HepG2 (cell line): ENCODE results near the gene DMXL1. TPM values are rescaled to one million over a fixed set of nuclear protein-coding genes. Genes with fewer than 3 reads are reported as not detected.

Experiments
- BRCA1 ChIP-seq: sonication (generic); formaldehyde crosslinking; IDR thresholded peaks from 2 replicates; pipeline ENCODE4 v1.4.0; 2020; ENCODE audit warnings: missing genetic modification reagents
- CREB3 ChIP-seq: sonication (generic); formaldehyde crosslinking; IDR thresholded peaks from 2 replicates; pipeline ENCODE4 v1.5.0; 2020; ENCODE audit warnings: missing genetic modification reagents
- GABPA ChIP-seq, 2 experiments: IDR thresholded peaks; 2 replicates each; pipeline ENCODE4 v1.6.1; 2011 to 2016; ENCODE audit warnings: low read depth in 2 of 2, low read length in 1 of 2, missing biosample characterization in 1 of 2, missing genetic modification characterization in 1 of 2
- HBP1 ChIP-seq: IDR thresholded peaks from 2 replicates; pipeline ENCODE4 v1.6.1; 2016; ENCODE audit warnings: low read depth, control low read depth
- HNF4G ChIP-seq, 2 experiments: sonication (generic) in 1 of 2; formaldehyde crosslinking in 1 of 2; IDR thresholded peaks; 2 replicates each; pipeline versions ENCODE4 v1.4.0 to v1.6.1; 2011 to 2020; ENCODE audit warnings: borderline replicate concordance in 2 of 2, low read depth in 2 of 2, mild to moderate bottlenecking in 2 of 2, low read length in 1 of 2, missing genetic modification reagents in 1 of 2, moderate library complexity in 1 of 2
- KDM5A ChIP-seq: fragments of 200-600 bp; sonication (generic); IDR thresholded peaks from 2 replicates; pipeline ENCODE4 v1.7.0; 2018; ENCODE audit warnings: antibody characterized with exemption, mild to moderate bottlenecking, low read length, borderline replicate concordance
- MIXL1 ChIP-seq: IDR thresholded peaks from 2 replicates; pipeline ENCODE4 v1.6.1; 2016
- NAIF1 ChIP-seq: sonication (generic); formaldehyde crosslinking; IDR thresholded peaks from 2 replicates; pipeline ENCODE4 v1.5.0; 2020; ENCODE audit warnings: mild to moderate bottlenecking, missing genetic modification reagents, borderline replicate concordance
- RFX1 ChIP-seq: fragments of 450-650 bp; IDR thresholded peaks from 2 replicates; pipeline ENCODE4 v1.6.1; 2017
- SUZ12 ChIP-seq: fragments of 150-350 bp; IDR thresholded peaks from 2 replicates; pipeline ENCODE4 v1.6.1; 2014; ENCODE audit warnings: low read depth, low read length
- TGIF2 ChIP-seq: IDR thresholded peaks from 2 replicates; pipeline ENCODE4 v1.6.1; 2016; ENCODE audit warnings: control low read depth, missing compliant biosample characterization
- THRA ChIP-seq: sonication (generic); formaldehyde crosslinking; IDR thresholded peaks from 2 replicates; pipeline ENCODE4 v1.4.0; 2020; ENCODE audit warnings: missing genetic modification reagents, borderline replicate concordance
- TP53 ChIP-seq: sonication (generic); formaldehyde crosslinking; conservative IDR thresholded peaks from 2 replicates; pipeline ENCODE4 v1.4.0; 2020; ENCODE audit warnings: missing genetic modification reagents
- XBP1 ChIP-seq: sonication (generic); formaldehyde crosslinking; IDR thresholded peaks from 2 replicates; pipeline ENCODE4 v1.5.0; 2020; ENCODE audit warnings: missing genetic modification reagents
- ZHX1 ChIP-seq: sonication (generic); formaldehyde crosslinking; IDR thresholded peaks from 2 replicates; pipeline ENCODE4 v1.8.1; 2022; ENCODE audit warnings: low read depth, mild to moderate bottlenecking, missing genetic modification reagents
- polyA plus RNA-seq, 8 experiments: library from polyadenylated mRNA; depleted of rRNA in 3 of 8; stranded (reverse) in 7 of 8; unstranded in 1 of 8; fragments of >200 nt; fragmentation: Illumina TruSeq in 4 of 8; extraction: Trizol in 4 of 8; gene quantifications; 2 replicates each; pipeline versions ENCODE4 v1.2.1 to v1.2.3, GENCODE V29; 2011 to 2016; ENCODE audit warnings: low read depth in 4 of 8, missing spikeins in 1 of 8, mixed read lengths in 1 of 8; ENCODE audit not compliant: insufficient read depth in 1 of 8
- total RNA-seq, 5 experiments: library from RNA; depleted of rRNA; stranded (reverse); fragments of >200 nt; fragmentation: Illumina TruSeq; extraction: Trizol; gene quantifications; 2 replicates each; pipeline ENCODE4 v1.2.3, GENCODE V29; 2016; ENCODE audit warnings: low read depth in 1 of 5

DMXL1 gene
- total and polyA plus RNA-seq, 2 of the 13 experiments (the other 11 are each of a cell fraction or from before 2014, with no cell fraction given) = 6.9 to 18.6 TPM

GRCh38 chr5:119070578-119070827, 384 bp upstream of the DMXL1 start (continued):
- peak; percentile 68 for TF ChIP-seq HNF4G (IDR thresholded peaks at IDR 0.05; ENCODE audit: borderline replicate concordance, low read depth, low read length)
- no peak for TF ChIP-seq HNF4G (CRISPR knock-in tag; IDR thresholded peaks at IDR 0.05; ENCODE audit: borderline replicate concordance, low read depth)
- peak; percentile 81; the same call in 1 of the 2 replicates for TF ChIP-seq KDM5A
- TF ChIP-seq TP53 (CRISPR knock-in tag) = 0 out of 2 replicates have a peak, but pooled peaks have one; percentile 18
- TF ChIP-seq BRCA1 (CRISPR knock-in tag) = 0 out of 2 replicates have a peak, but pooled peaks have one; percentile 2
- 0 out of 2 replicates have a peak, but pooled peaks have one; percentile 32 for TF ChIP-seq SUZ12
- 0 out of 2 replicates have a peak, but pooled peaks have one; percentile 33 for TF ChIP-seq ZHX1 (CRISPR knock-in tag)
- 0 out of 2 replicates have a peak, but pooled peaks have one; percentile 16 for TF ChIP-seq HBP1 (CRISPR knock-in tag)
- TF ChIP-seq GABPA (IDR thresholded peaks at IDR 0.05; ENCODE audit: low read depth, low read length) = no peak
- 0 out of 2 replicates have a peak, but pooled peaks have one; percentile 55 for TF ChIP-seq GABPA (CRISPR knock-in tag; IDR thresholded peaks at IDR 0.05; ENCODE audit: low read depth)
- 0 out of 2 replicates have a peak, but pooled peaks have one; percentile 14 for TF ChIP-seq XBP1 (CRISPR knock-in tag)
- TF ChIP-seq NAIF1 (CRISPR knock-in tag) = peak; percentile 94
- TF ChIP-seq CREB3 (CRISPR knock-in tag) = 0 out of 2 replicates have a peak, but pooled peaks have one; percentile 3
- TF ChIP-seq TGIF2 (CRISPR knock-in tag) = peak; percentile 41; the same call in 1 of the 2 replicates
- 0 out of 2 replicates have a peak, but pooled peaks have one; percentile 15 for TF ChIP-seq THRA (CRISPR knock-in tag)
- 0 out of 2 replicates have a peak, but pooled peaks have one; percentile 9 for TF ChIP-seq MIXL1 (CRISPR knock-in tag)
- no peak for TF ChIP-seq RFX1
- TF ChIP-seq, all 625 proteins: peak for 55
